CD14-positive monocyte (primary cell): ENCODE results near the gene NPM3. TPM values are rescaled to one million over a fixed set of nuclear protein-coding genes. Genes with fewer than 3 reads are reported as not detected.

Experiments used
- DNase-seq, 3 donors: peaks; one replicate each; pipeline ENCODE4 v3.0.0-alpha.2; 2011 to 2022
- H2AFZ ChIP-seq: 2 replicates; pipeline ENCODE4 v1.6.0; 2012; ENCODE audit warnings: mild to moderate bottlenecking, low read depth, low read length, inconsistent platforms; ENCODE audit not compliant: insufficient read depth, poor library complexity, severe bottlenecking
- H3K27ac ChIP-seq, 2 donors: 1 replicate in 1 of 2; 2 replicates in 1 of 2; pipeline ENCODE4 v1.5.1; 2012 to 2013; ENCODE audit warnings: low read length in 2 of 2, control low read depth in 1 of 2, inconsistent platforms in 1 of 2, low read depth in 1 of 2, mild to moderate bottlenecking in 1 of 2
- H3K27me3 ChIP-seq, 2 donors: one replicate each; pipeline versions ENCODE4 v1.6.0 to v1.6.1; 2011 to 2013; ENCODE audit warnings: low read length in 2 of 2; ENCODE audit not compliant: control insufficient read depth in 2 of 2, insufficient read depth in 2 of 2
- H3K36me3 ChIP-seq, 2 donors: replicated peaks in 1 of 2; 1 replicate in 1 of 2; 2 replicates in 1 of 2; pipeline versions ENCODE4 v1.5.1 to v1.6.1; 2012 to 2013; ENCODE audit warnings: low read length in 2 of 2, control low read depth in 1 of 2, inconsistent platforms in 1 of 2, mild to moderate bottlenecking in 1 of 2; ENCODE audit not compliant: insufficient read depth in 2 of 2, control insufficient read depth in 1 of 2
- H3K4me1 ChIP-seq, 2 donors: 1 replicate in 1 of 2; 2 replicates in 1 of 2; pipeline versions ENCODE4 v1.5.1 to v1.6.1; 2012 to 2013; ENCODE audit warnings: low read length in 2 of 2, control low read depth in 1 of 2, inconsistent platforms in 1 of 2, mild to moderate bottlenecking in 1 of 2, moderate library complexity in 1 of 2; ENCODE audit not compliant: insufficient read depth in 2 of 2, control insufficient read depth in 1 of 2
- H3K4me2 ChIP-seq: replicated peaks from 2 replicates; pipeline ENCODE3; 2012; ENCODE audit warnings: low read length, moderate library complexity, mild to moderate bottlenecking; ENCODE audit not compliant: poor library complexity, severe bottlenecking; ENCODE audit errors: extremely low read depth
- H3K4me3 ChIP-seq, 3 experiments: fragments of 200-600 bp in 1 of 3; sonication (generic) in 1 of 3; replicated peaks in 1 of 3; 1 replicate in 2 of 3; 2 replicates in 1 of 3; pipeline ENCODE4 v1.5.1; 2011 to 2013; ENCODE audit warnings: low read length in 3 of 3, mild to moderate bottlenecking in 3 of 3, control low read depth in 2 of 3, low read depth in 2 of 3, inconsistent platforms in 1 of 3, moderate library complexity in 1 of 3
- H3K79me2 ChIP-seq: 2 replicates; pipeline ENCODE4 v1.6.0; 2012; ENCODE audit warnings: mild to moderate bottlenecking, control low read depth, inconsistent platforms, low read length, moderate library complexity; ENCODE audit not compliant: insufficient read depth
- H3K9ac ChIP-seq: 2 replicates; pipeline ENCODE4 v1.6.0; 2017; ENCODE audit warnings: low read length, mild to moderate bottlenecking; ENCODE audit not compliant: insufficient read depth, poor library complexity, severe bottlenecking
- H3K9me3 ChIP-seq, 2 donors: replicated peaks in 1 of 2; 1 replicate in 1 of 2; 2 replicates in 1 of 2; pipeline versions ENCODE4 v1.5.1 to v1.6.1; 2012 to 2013; ENCODE audit warnings: low read length in 2 of 2, control low read depth in 1 of 2; ENCODE audit not compliant: control insufficient read depth in 1 of 2, insufficient read depth in 1 of 2
- H4K20me1 ChIP-seq: 2 replicates; pipeline ENCODE4 v1.6.0; 2012; ENCODE audit warnings: mild to moderate bottlenecking, low read length, control low read depth, moderate library complexity; ENCODE audit not compliant: insufficient read depth
- H3K27ac Mint-ChIP-seq, 7 donors: one replicate each; pipeline ENCODE4 v1.8.0; 2020; ENCODE audit warnings: mild to moderate bottlenecking in 7 of 7, mixed read lengths in 7 of 7, moderate library complexity in 6 of 7, inconsistent platforms in 2 of 7
- H3K27me3 Mint-ChIP-seq, 3 donors: one replicate each; pipeline ENCODE4 v1.8.0; 2021 to 2022; ENCODE audit warnings: low read depth in 3 of 3, mild to moderate bottlenecking in 3 of 3, mixed read lengths in 3 of 3, moderate library complexity in 3 of 3, inconsistent platforms in 1 of 3
- H3K36me3 Mint-ChIP-seq, 2 donors: one replicate each; pipeline ENCODE4 v1.8.0; 2020; ENCODE audit warnings: mixed read lengths in 2 of 2, inconsistent platforms in 1 of 2, mild to moderate bottlenecking in 1 of 2
- H3K4me1 Mint-ChIP-seq: one replicate; pipeline ENCODE4 v1.8.0; 2020; ENCODE audit warnings: mild to moderate bottlenecking, mixed read lengths
- H3K4me3 Mint-ChIP-seq, 2 donors: one replicate each; pipeline ENCODE4 v1.8.0; 2020; ENCODE audit warnings: mild to moderate bottlenecking in 2 of 2, mixed read lengths in 2 of 2, moderate library complexity in 1 of 2
- H3K9me3 Mint-ChIP-seq, 7 donors: one replicate each; pipeline ENCODE4 v1.8.0; 2020 to 2022; ENCODE audit warnings: mixed read lengths in 7 of 7, mild to moderate bottlenecking in 6 of 7, moderate library complexity in 6 of 7, inconsistent platforms in 2 of 7
- WGBS: methylation state at CpG from one replicate; pipeline ENCODE4 v1.1.5; 2013; ENCODE audit warnings: missing lambda C conversion rate; ENCODE audit not compliant: insufficient coverage; 5-methylcytosine and 5-hydroxymethylcytosine counted together
- intact Hi-C, 2 donors: fragments of 100-400 bp; cut with micrococcal nuclease; formaldehyde crosslinking; loops; one replicate each; pipeline versions ENCODE4 v1.15.0 to v1.15.1; 2023
- polyA plus RNA-seq, 3 donors: library from polyadenylated mRNA; depleted of rRNA in 1 of 3; unstranded in 2 of 3; stranded (reverse) in 1 of 3; fragments of 300-500 nt in 2 of 3; fragments of >200 nt in 1 of 3; fragmentation: Illumina TruSeq in 2 of 3; gene quantifications; 1 replicate in 2 of 3; 2 replicates in 1 of 3; pipeline ENCODE4 v1.2.3, GENCODE V29; 2012 to 2021
- TF ChIP-seq, protein P1 (sequence below): fragments of 200-600 bp; IDR thresholded peaks from one replicate; pipeline ENCODE4 v1.8.0; 2022; ENCODE audit warnings: antibody characterized with exemption, mild to moderate bottlenecking

NPM3 gene
- polyA plus RNA-seq, 3 donors: 1.2 to 8.1 (median 3.8) TPM

GRCh38 chr10:101768791-101769170, 14.5 kb downstream of the NPM3 start:
- H3K9me3 ChIP-seq: peaks cover 0 to 7% of the 10 kb centered on the region in 2 donors
- Mint-ChIP-seq H3K36me3 (no peaks in the 10 kb centered on the region), H3K27ac (no peak overlapping the region), H3K4me3 (peak overlapping the region in 1 of 2 donors; percentile 36), H3K27me3 (peaks cover 61 to 89% (median 64%) of the 10 kb centered on the region in 3 donors), H3K4me1 (peaks cover 4% of the 10 kb centered on the region), H3K9me3 (peaks cover 0 to 2% (median 0%) of the 10 kb centered on the region in 7 donors)
- H3K36me3 ChIP-seq: no peaks in the 10 kb centered on the region
- TF ChIP-seq, protein P1, sequence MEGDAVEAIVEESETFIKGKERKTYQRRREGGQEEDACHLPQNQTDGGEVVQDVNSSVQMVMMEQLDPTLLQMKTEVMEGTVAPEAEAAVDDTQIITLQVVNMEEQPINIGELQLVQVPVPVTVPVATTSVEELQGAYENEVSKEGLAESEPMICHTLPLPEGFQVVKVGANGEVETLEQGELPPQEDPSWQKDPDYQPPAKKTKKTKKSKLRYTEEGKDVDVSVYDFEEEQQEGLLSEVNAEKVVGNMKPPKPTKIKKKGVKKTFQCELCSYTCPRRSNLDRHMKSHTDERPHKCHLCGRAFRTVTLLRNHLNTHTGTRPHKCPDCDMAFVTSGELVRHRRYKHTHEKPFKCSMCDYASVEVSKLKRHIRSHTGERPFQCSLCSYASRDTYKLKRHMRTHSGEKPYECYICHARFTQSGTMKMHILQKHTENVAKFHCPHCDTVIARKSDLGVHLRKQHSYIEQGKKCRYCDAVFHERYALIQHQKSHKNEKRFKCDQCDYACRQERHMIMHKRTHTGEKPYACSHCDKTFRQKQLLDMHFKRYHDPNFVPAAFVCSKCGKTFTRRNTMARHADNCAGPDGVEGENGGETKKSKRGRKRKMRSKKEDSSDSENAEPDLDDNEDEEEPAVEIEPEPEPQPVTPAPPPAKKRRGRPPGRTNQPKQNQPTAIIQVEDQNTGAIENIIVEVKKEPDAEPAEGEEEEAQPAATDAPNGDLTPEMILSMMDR: no peak
- H3K9ac ChIP-seq: no peak overlapping the region
- no peaks in the 10 kb centered on the region for H3K79me2 ChIP-seq
- DNase-seq: no peak
- no peak overlapping the region for H3K27ac ChIP-seq
- intact Hi-C loops: no loop called here
- H3K4me1 ChIP-seq: no peaks in the 10 kb centered on the region
- no peak overlapping the region for H3K4me2 ChIP-seq
- 87% methylated on average over 8 of the region's 8 CpGs for WGBS
- H4K20me1 ChIP-seq: no peaks in the 10 kb centered on the region
- H3K4me3 ChIP-seq: no peak overlapping the region
- peaks cover 19 to 59% of the 10 kb centered on the region in 2 donors for H3K27me3 ChIP-seq
- no peak overlapping the region for H2AFZ ChIP-seq

GRCh38 chr10:101767966-101768790, 15.1 kb downstream of the NPM3 start:
- Mint-ChIP-seq H3K9me3 (peaks cover 0 to 2% (median 0%) of the 10 kb centered on the region in 7 donors), H3K4me3 (no peak overlapping the region), H3K27me3 (peaks cover 55 to 83% (median 58%) of the 10 kb centered on the region in 3 donors), H3K36me3 (no peaks in the 10 kb centered on the region), H3K27ac (no peak overlapping the region), H3K4me1 (no peaks in the 10 kb centered on the region)
- Histone ChIP-seq H3K27ac (no peak overlapping the region), H3K79me2 (no peaks in the 10 kb centered on the region), H2AFZ (no peak overlapping the region), H3K9me3 (peaks cover 0 to under 1% of the 10 kb centered on the region in 2 donors), H3K4me1 (no peaks in the 10 kb centered on the region), H3K4me3 (no peak overlapping the region), H3K9ac (no peak overlapping the region), H3K27me3 (peaks cover 13 to 53% of the 10 kb centered on the region in 2 donors), H3K36me3 (no peaks in the 10 kb centered on the region), H3K4me2 (no peak overlapping the region), H4K20me1 (no peaks in the 10 kb centered on the region)
- intact Hi-C loops: no loop called here
- 82% methylated on average over 3 of the region's 14 CpGs for WGBS
- no peak for DNase-seq
- TF ChIP-seq, protein P1: no peak
